ENCODE results near the gene FAM219B.
"Not testable (repeated sequence)": the region's sequence is repeated elsewhere in the genome, so short reads cannot be mapped to it uniquely, and the experiment has no call there.

Gene FAM219B

DNA sequence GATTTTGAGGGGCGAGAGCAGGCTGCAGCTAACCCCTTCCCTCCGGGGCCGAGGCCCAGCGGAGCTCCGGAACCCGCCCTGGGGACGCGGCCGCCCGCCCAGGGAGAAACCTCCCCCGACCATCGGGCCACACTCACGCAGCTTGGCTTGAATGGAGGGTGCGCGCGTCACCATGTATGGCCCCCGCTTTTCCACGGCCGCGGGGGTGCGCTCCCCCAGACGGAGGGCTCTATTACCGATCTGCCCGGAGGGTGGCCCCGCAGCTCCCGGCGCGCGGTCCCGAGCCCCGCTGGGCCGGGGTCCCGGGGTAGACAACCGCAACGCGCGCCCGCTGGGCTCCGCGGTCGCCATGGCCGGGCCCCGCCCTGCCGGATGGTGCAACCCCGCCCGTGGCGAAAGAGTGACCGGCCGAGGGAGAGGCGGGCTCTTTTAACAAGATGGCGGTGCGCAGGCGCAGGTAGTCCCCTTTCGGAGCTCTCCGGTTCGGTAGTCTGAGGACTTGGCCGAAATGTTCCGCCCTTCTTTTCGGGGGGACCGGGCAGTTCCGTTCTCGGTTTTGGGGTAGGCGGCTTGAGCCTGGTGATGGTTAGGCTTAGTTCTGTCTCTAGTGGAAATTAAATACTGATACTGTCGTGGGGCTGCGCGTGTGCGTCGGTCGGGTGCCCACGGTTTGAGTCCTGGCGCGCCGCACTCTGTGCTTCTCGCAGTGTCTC, at the start of gene FAM219B:
TSS of gene FAM219B (minus strand) at position 402 of the 713 bp plus-strand sequence. CDS start at position 351, 51 bp downstream.
- peak; percentile 94 to 98 (median 96) for DNase-seq

- DNase-seq, result peak; percentile 65 to 81 (median 72)
Measured at GRCh38 chr15:74955796-74956647, 49.4 kb upstream of the FAM219B start.

DNA sequence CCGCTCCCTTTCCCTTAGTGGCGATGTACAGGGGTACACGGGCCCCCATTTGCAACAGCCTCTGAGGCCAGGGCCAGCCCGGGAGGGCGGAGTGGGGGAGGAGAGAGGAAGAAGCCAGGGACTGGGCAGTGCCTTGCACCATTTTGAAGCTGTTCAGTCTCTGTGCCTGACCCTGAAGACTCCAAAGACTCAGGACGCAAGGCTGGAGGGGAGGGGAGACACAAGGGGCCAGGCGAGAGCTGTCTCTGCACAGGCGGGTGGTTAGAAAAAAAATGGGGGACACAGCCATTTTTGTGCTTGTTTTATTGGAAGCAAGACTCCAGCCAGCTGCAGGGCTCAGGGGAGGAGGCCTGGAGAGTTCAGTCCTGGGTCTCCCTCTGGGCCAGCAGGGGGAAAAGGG, 48.4 kb upstream of the FAM219B start:
- no peak for DNase-seq

DNA sequence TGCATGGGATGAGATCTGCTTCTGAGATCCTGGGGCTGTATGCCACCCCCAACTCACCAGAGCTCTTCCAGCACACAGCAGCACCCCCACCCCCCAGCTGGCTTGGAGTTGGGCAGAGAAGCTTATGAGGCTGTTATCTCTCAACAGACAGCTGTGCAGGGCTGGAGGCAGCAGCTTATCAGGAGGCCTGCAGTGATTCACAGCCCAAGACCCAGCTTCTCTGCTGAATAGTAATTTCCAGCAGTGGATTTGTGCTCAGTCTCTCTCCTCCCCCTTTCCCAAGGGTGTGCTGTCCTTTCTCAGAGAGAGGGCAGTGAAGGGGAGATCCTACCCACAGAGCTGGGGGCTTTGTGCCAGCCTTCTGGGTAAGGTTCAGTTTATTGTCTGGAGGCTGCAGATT, 47.9 kb upstream of the FAM219B start:
- no peak for DNase-seq

DNA sequence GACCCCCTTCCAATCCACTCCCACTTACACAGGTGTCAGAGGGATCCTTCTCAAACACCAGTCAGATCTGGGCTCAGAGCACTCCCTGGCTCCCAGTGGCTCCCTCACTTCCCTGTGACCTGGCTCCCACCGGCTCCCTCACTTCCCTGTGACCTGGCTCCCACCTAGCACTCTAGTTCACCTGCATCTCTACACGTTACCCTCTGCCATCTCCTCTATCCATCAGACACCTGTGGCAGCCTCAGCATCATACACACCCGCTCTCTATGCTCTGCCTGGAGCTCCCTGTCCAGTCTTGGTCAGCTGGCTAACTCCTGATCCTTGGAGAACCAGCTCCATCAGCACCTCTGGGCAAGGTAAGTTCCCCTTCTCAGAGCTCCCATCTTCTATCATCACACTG, 44.4 kb upstream of the FAM219B start:
- no peak for DNase-seq

GRCh38 chr15:74950078-74950908, 43.6 kb upstream of the FAM219B start:
- DNase-seq, result peak; percentile 81 to 87 (median 81)

DNA sequence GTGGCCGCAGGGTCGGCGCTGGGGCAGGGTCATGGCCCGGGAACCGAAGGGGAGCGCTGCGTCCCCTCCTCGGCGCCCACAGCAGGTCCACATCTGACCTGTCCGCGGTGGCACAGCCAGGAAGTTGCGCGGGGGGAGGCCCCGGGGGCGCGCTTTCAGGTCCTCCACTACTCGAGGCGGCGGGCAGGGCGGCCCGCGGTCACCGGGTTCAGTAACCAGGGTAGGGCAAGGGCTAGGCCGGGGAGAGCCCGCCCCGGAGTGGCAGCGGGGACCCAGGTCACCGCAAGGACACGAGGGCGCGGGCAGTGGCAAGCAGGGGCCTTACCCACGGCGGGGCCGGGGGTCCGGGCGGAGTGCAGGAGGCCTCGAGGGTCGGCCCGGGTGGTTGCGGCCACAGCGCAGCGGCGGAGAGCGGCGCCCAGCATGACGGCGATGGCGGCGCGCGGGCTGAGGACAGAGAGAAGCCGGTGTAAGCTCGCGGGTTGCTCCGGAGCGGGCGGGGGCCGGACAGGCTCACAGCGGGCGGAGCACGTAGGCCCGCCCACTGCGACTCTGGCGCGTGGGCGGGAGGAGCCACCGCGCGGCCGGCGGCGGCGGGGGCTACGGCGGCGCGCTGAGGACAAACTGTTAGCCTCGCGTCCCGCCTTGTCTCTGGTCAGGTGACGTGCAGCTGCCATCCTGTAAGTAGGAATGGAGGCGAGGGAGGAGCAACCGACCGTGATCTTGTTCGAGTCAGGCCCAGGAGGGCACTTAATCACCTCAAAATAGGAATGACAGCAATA, 31.1 kb upstream of the FAM219B start, which contains the start of gene COX5A:
TSS of gene COX5A (minus strand) at position 484 of the 782 bp plus-strand sequence. CDS start at position 425, 59 bp downstream.
- peak; percentile 99 to 100 (median 99) for DNase-seq

DNA sequence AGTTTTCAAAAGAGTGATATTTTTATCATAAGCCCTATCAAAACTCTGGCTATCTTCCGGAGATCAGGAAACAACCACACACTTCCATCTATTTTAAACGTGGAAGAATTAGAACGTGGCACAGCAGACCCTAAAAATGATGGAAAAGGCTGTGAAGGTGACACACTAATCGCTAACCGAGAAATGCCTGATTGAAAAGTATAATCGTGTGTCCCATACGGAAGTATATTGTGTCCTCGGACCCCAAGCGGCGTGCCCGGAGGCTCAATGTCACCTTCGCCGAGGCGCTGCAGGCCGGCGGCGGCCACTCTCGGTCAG, 30.6 kb upstream of the FAM219B start:
- DNase-seq, result no peak

DNA sequence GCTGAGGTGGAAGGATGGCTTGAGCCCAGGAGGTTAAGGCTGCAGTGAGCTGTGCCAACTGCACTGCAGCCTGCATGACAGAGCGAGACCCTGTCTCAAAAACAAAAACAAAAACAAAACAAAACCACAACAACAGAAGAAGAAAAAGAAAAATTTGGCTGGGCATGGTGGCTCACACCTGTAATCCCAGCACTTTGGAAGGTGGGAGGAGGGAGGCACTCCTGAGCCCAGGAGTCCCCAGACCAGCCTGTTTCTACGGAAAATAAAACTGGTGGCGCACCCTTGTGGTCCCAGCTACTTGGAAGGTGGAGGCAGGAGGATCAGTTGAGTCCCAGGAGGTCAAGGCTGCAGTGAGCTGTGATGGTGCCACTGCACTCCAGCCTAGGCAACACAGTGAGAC, 28.5 kb upstream of the FAM219B start:
- not testable (repeated sequence) for DNase-seq

DNA sequence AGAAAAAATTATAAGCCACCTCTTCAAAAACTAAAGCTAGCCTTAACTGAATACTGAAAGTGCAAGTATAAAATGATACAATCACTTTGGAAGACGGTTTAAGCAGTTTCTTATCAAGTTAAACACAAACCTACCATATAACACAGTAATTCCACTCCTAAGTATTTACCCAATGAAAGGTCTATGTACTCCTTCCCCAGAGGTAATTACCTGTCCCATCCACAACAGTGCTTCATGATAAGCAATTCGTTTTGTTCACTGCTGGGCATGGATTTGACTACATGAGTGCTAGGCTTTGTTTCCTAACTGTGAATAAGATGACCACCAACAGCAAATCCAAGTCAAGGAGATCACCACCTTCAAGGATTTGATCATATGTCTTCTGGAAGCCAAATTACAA, 26.9 kb upstream of the FAM219B start:
- DNase-seq, result no peak

DNA sequence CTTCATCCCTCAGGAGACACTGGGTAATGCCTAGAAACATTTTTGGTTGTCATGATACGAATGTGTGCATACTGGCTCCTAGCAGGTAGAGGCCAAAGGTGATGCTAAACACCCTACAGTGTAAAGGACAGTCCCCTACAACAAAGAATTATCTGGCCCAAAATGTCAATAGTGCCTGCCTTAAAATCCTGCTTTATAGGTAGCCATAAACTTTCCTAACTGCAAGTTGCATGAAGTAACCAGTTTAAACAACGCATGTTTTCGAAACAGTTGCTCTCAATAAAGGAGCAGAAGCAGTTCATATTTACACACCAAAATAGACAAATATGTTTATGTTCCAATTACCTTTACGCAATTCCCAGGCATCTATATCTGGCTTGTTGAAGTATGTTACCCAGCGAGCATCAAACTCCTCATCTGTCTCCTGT, 22.1 kb upstream of the FAM219B start:
- no peak for DNase-seq

DNA sequence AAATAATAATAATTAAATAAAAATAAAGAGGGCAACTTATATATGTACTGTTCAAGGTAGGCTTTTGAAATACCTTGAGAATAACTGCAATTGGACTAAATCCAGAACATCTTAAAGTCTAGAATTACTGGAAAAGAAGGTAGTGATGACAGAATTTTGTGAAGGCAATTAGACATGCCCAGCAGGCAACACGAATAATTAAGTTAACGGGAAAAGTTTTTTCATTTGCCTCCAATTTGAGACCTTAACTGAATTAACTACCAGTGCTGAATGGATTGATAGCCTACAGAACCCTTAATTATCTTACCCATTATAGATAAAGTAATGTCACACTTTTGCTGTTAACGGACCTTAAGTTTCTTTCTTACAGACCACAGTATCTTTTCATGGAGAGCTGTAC, 17.9 kb upstream of the FAM219B start:
- DNase-seq, result no peak

DNA sequence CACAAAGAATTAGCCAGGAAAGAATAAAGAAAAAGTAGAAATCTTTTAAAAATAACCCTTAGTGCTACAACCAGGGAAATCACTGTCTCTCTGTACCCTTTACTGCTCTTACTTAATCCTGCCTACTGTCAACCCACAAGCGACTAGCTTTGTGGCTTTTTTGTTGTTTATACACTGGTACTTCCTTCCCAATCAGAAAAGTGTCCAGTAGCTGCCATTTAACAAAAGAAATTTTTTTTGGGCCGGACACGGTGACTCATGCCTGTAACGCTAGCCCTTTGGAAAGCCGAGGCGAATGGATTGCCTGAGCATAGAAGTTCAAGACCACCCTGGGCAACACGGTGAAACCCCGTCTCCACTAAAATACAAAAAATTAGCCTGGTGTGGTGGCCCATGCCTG, 13.8 kb upstream of the FAM219B start:
- DNase-seq, result peak; percentile 62 to 76 (median 76)

GRCh38 chr15:74917676-74918075, 11.0 kb upstream of the FAM219B start:
- no peak for DNase-seq

- not testable (repeated sequence) for DNase-seq
Measured at GRCh38 chr15:74913799-74914198, 7.1 kb upstream of the FAM219B start.

GRCh38 chr15:74913041-74913440, 6.4 kb upstream of the FAM219B start:
- no peak for DNase-seq

DNA sequence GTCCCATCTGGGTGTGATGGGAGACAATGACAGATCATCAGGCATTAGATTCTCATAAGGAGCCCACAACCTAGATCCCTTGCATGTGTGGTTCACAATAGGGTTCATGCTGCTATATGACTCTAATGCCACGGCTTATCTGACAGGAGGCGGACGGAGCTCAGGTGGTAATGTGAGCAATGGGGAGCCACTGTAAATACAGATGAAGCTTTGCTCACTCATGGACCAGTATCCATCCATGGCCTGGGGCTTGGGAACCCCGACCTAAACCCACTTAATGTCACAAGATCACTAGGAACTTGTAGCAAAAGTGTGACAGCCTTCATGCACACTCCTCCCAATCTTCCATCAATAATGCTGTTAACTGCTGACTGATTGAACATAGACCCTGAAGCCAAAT, 2.0 kb upstream of the FAM219B start:
- DNase-seq, result no peak

- no peak for DNase-seq
Measured at GRCh38 chr15:74907163-74907870, 666 bp upstream of the FAM219B start.

DNA sequence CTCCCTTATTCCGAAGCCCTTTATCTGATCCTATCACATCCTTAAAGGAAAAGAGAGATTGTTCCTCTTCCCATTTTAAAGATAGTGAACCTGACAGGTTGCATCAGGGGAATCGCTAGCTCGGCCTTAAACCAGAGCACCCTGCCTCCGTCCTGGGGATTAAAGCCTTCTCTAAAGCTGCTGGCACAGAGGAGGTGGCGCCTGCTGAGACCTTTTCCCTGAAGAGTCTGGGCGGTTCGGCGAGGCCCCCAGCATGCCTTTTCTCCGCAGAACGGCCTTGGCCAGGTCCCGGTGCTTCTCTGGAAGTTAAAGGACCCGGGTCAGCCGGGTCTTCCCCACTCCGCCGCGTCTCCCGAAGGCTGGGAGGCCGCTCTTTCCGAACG, 593 bp downstream of the FAM219B start:
- peak in 1 of 3 donors; percentile 27 for DNase-seq

DNA sequence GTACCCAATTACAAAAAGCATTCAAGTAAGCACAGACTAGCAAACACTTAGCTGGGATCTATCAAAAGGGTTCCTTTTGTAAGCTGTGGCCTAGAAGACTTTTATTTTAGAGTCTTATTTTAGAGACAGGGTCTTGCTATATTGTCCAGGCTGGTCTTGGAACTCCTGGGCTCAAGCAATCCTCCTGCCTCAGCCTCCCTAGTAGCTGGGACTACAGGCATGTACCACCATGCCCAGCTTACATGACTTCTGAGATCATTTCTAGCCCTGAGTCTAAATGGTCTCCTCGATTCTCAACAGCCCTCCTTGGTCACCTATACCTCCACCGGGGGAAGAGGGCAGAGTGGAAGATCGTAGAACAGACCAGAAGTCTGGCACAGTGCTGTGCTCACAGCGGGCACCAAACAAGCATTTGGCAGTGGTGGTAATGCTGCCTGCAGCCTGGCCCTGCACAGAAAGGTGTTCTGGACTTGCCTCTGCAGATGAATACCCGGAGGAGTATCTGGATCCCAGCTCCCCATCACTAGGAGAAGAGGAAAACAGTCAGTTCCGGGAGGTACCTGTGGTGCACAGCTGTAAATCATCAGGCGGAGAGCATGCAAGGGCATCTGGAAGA, 2.4 kb downstream of the FAM219B start:
- DNase-seq, result no peak

DNA sequence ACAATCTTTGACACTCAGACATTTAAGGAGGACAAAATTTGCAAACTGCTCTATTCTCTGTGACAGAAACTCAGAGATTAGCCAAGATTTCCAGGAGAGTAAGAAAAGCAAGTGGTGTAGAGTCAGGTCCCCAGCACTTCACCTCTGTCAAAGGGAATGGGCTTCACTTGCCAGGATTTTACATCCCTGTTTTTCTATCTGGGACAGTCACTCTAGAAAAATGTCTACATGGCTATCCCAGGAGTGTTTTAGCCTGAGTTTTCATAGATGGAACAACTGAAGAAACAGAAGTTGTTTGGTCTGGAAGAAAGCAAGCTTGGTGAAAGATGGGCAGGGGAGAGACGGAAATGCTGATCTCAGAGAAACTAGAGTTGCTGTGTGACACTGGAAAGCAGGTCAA, 3.0 kb downstream of the FAM219B start:
- no peak for DNase-seq

Measured in suppressor macrophage treated with lipopolysaccharide for 1 hour (primary cell).